AG10803 (cell line): ENCODE results near the gene SH3BP5.

Experiments used
- DNase-seq: peaks from one replicate; pipeline ENCODE4 v3.0.0; 2010; ENCODE audit warnings: low read depth
- H3K4me3 ChIP-seq: 2 replicates; pipeline ENCODE4 v1.5.1; 2011; ENCODE audit warnings: mild to moderate bottlenecking, low read length, control low read depth
- CTCF ChIP-seq: conservative IDR thresholded peaks from 2 replicates; pipeline ENCODE4 v1.5.1; 2011; ENCODE audit warnings: mild to moderate bottlenecking, low read length, control low read depth, inconsistent platforms

SH3BP5 gene

GRCh38 chr3:15281817-15282216 is 50.6 kb downstream of the SH3BP5 start:
- DNase-seq, result no peak
- H3K4me3 ChIP-seq, result no peak overlapping the region
- no peak for TF ChIP-seq CTCF

- H3K4me3 ChIP-seq, result no peak overlapping the region
- TF ChIP-seq CTCF, result no peak
- no peak for DNase-seq
Measured at GRCh38 chr3:15280853-15281532, 51.4 kb downstream of the SH3BP5 start.

GRCh38 chr3:15279671-15280402 is 52.5 kb downstream of the SH3BP5 start:
- no peak overlapping the region for H3K4me3 ChIP-seq
- DNase-seq, result peak; percentile 21
- no peak for TF ChIP-seq CTCF

GRCh38 chr3:15279205-15279604 is 53.2 kb downstream of the SH3BP5 start:
- no peak for TF ChIP-seq CTCF
- DNase-seq, result no peak
- H3K4me3 ChIP-seq, result no peak overlapping the region

- no peak overlapping the region for H3K4me3 ChIP-seq
- no peak for TF ChIP-seq CTCF
- DNase-seq, result no peak
Measured at GRCh38 chr3:15277861-15278500, 54.4 kb downstream of the SH3BP5 start.

- no peak for TF ChIP-seq CTCF
- DNase-seq, result peak; percentile 47
- no peak overlapping the region for H3K4me3 ChIP-seq
Measured at GRCh38 chr3:15276028-15276724, 56.2 kb downstream of the SH3BP5 start.
